ENCODE data around the gene DCXR. TPM values are rescaled to one million over a fixed set of nuclear protein-coding genes. Genes with fewer than 3 reads are reported as not detected.

The DCXR gene
- total RNA-seq, 1 experiment from 2014 or later = 135 TPM

DNA sequence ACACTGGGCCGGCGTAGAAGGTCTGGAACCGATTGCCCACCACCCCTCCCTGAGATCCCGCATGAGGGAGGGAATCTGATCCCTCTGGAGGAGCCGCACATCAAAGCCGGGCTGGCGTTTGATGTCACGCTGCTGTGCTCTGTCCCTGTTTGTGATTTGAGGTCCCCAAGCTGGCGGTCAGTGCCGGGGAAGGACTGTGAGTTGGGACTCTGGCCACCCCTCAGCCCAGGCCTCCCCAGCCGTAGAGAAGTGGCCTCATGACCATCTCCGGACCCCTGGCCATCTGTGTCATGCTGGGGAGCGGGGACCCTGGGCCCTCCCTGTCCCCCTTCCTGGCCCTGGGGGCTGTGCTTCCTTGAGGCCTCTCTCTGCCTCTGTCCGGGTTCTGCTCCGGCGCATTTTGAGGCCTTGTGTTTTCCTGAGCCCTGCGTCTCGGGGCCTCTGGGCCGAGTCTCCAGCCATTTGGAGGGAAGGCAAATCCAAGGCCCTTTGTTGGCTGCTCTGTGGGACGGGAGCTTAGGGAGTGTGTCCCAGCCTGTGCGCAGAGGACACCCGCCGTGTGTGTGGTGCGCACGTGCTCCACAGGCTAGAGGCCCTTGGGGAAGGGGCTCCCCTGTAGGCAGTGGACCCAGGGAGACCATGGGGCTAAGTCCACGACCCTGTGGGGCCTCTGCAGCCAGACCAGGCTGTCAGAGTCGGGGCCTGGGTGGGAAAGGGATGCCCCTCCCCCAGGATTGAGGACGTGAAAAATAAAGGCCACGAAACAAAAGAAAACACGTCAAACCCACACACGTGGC is 45.0 kb downstream of the DCXR start:
- intact Hi-C loops (cut with micrococcal nuclease) = no loop called here
- ATAC-seq (no peak), DNase-seq (no peak)
- POLR2A ChIA-PET (ENCODE audit: unreplicated experiment) = interaction anchor here (0.6 kb wide), 1 partner anchor 118 kb away, joined by 8 read pairs; no protein-coding TSS in a partner anchor
- BruUV-seq (replicated peaks) = no TSS peak
- no peaks in the 10 kb centered on the region for H3K36me3 ChIP-seq (ENCODE audit: low read depth, low read length)
- TF ChIP-seq EZH2 (IDR thresholded peaks at IDR 0.05; ENCODE audit: low read length, unreplicated experiment) (no peak), CTCF (conservative IDR thresholded peaks at IDR 0.05; ENCODE audit: low read depth, low read length) (no peak), EZH2phosphoT487 (IDR thresholded peaks at IDR 0.05; ENCODE audit: borderline replicate concordance, low read length) (no peak)
- peak overlapping the region; percentile 9; the same call in 1 of the 2 replicates for H3K4me3 ChIP-seq (ENCODE audit: low read length)
- no peaks in the 10 kb centered on the region for H3K9me2 ChIP-seq (replicated peaks; ENCODE audit: low read length)
- peaks cover 16% of the 10 kb centered on the region for H3K4me1 ChIP-seq (ENCODE audit: insufficient read depth, low read length)
- no peaks in the 10 kb centered on the region for H3K9me3 ChIP-seq (ENCODE audit: low read length)
- H3K9ac ChIP-seq (ENCODE audit: low read length) = no peak overlapping the region
- H2AFZ ChIP-seq (ENCODE audit: low read length) = no peak overlapping the region
- no peaks in the 10 kb centered on the region for H3K27me3 ChIP-seq (ENCODE audit: low read length)
- H3K4me2 ChIP-seq (ENCODE audit: low read length) = peak overlapping the region; percentile 66
- no peaks in the 10 kb centered on the region for H3F3A ChIP-seq (ENCODE audit: low read length, unreplicated experiment)
- no peaks in the 10 kb centered on the region for H3K79me2 ChIP-seq (ENCODE audit: low read length)
- no peaks in the 10 kb centered on the region for H4K20me1 ChIP-seq (ENCODE audit: low read length)
- H3K27ac ChIP-seq (ENCODE audit: low read length) = peak overlapping the region; percentile 14; the same call in 1 of the 2 replicates
- CTCF ChIA-PET = interaction anchor here (0.7 to 1.3 kb wide), 2 partner anchors 30 to 33 kb away, joined by 3 to 6 read pairs; partner anchors contain the start of gene CENPX

- Histone ChIP-seq H4K20me1 (ENCODE audit: low read length) (no peaks in the 10 kb centered on the region), H3K9me2 (replicated peaks; ENCODE audit: low read length) (no peaks in the 10 kb centered on the region), H3K4me1 (ENCODE audit: insufficient read depth, low read length) (peaks cover 16% of the 10 kb centered on the region), H3K9ac (ENCODE audit: low read length) (no peak overlapping the region), H3K36me3 (ENCODE audit: low read depth, low read length) (no peaks in the 10 kb centered on the region), H3K79me2 (ENCODE audit: low read length) (no peaks in the 10 kb centered on the region), H3K4me2 (ENCODE audit: low read length) (peak overlapping the region; percentile 66), H3K27me3 (ENCODE audit: low read length) (no peaks in the 10 kb centered on the region), H3K9me3 (ENCODE audit: low read length) (no peaks in the 10 kb centered on the region), H3K27ac (ENCODE audit: low read length) (peak overlapping the region; percentile 14; the same call in 1 of the 2 replicates), H2AFZ (ENCODE audit: low read length) (peak overlapping the region; percentile 2; the same call in 1 of the 2 replicates), H3F3A (ENCODE audit: low read length, unreplicated experiment) (no peaks in the 10 kb centered on the region), H3K4me3 (ENCODE audit: low read length) (peak overlapping the region; percentile 9; the same call in 1 of the 2 replicates)
- TF ChIP-seq EZH2phosphoT487 (IDR thresholded peaks at IDR 0.05; ENCODE audit: borderline replicate concordance, low read length) (peak; percentile 47; the same call in 1 of the 2 replicates), CTCF (conservative IDR thresholded peaks at IDR 0.05; ENCODE audit: low read depth, low read length) (no peak)
- no TSS peak for BruUV-seq (replicated peaks)
- POLR2A ChIA-PET (ENCODE audit: unreplicated experiment) = interaction anchor here (0.6 kb wide), 2 partner anchors 117 to 301 kb away, joined by 5 to 8 read pairs; no protein-coding TSS in a partner anchor
- DNase-seq = peak; percentile 86
- CTCF ChIA-PET = interaction anchor here (0.7 to 1.3 kb wide), 2 partner anchors 31 to 32 kb away, joined by 3 to 6 read pairs; partner anchors contain the start of gene CENPX
- peak; percentile 97 for ATAC-seq
- intact Hi-C loops (cut with micrococcal nuclease) = no loop called here
Observed at GRCh38 chr17:81991684-81992305, 45.7 kb downstream of the DCXR start.

Data from PC-3 (cell line).